Stimulated activated CD4-positive, alpha-beta T cell treated with anti-CD3 and anti-CD28 coated beads, TNF-alpha, amount 100 ng/mL, for 24 hours (primary cell): ENCODE measurements around the gene UIMC1.

ENCODE experiments used
- DNase-seq, 3 experiments: peaks; one replicate each; pipeline ENCODE4 v3.0.0-alpha.2; 2020; ENCODE audit warnings: low read depth in 3 of 3

UIMC1 gene

GRCh38 chr5:176870110-176870591, 136.4 kb downstream of the UIMC1 start:
- DNase-seq: no peak

- no peak for DNase-seq
Observed at GRCh38 chr5:176869501-176870109, 137.0 kb downstream of the UIMC1 start.

- DNase-seq: no peak
Observed at GRCh38 chr5:176868731-176869130, 137.8 kb downstream of the UIMC1 start.

GRCh38 chr5:176868126-176868525, 138.5 kb downstream of the UIMC1 start:
- no peak for DNase-seq

- no peak for DNase-seq
Observed at GRCh38 chr5:176866707-176867310, 139.8 kb downstream of the UIMC1 start.

GRCh38 chr5:176865964-176866363, 140.6 kb downstream of the UIMC1 start:
- no peak for DNase-seq

- DNase-seq: no peak
Observed at GRCh38 chr5:176864755-176865154, 141.8 kb downstream of the UIMC1 start.

GRCh38 chr5:176863765-176864098, 142.8 kb downstream of the UIMC1 start:
- no peak for DNase-seq

GRCh38 chr5:176863041-176863764, 143.4 kb downstream of the UIMC1 start:
- no peak for DNase-seq

- DNase-seq: no peak
Observed at GRCh38 chr5:176862330-176862995, 144.1 kb downstream of the UIMC1 start.

GRCh38 chr5:176861276-176861675, 145.3 kb downstream of the UIMC1 start:
- DNase-seq: no peak

GRCh38 chr5:176860381-176860780, 146.2 kb downstream of the UIMC1 start:
- no peak for DNase-seq

GRCh38 chr5:176859916-176860315, 146.7 kb downstream of the UIMC1 start:
- DNase-seq: no peak

GRCh38 chr5:176857894-176858273, 148.7 kb downstream of the UIMC1 start:
- DNase-seq: no peak

- DNase-seq: no peak
Observed at GRCh38 chr5:176857216-176857893, 149.2 kb downstream of the UIMC1 start.

- no peak for DNase-seq
Observed at GRCh38 chr5:176856746-176857145, 149.8 kb downstream of the UIMC1 start.

- no peak for DNase-seq
Observed at GRCh38 chr5:176855598-176855997, 151.0 kb downstream of the UIMC1 start.
